Measurements from ENCODE around the gene ALPK3.

The ALPK3 gene

DNA sequence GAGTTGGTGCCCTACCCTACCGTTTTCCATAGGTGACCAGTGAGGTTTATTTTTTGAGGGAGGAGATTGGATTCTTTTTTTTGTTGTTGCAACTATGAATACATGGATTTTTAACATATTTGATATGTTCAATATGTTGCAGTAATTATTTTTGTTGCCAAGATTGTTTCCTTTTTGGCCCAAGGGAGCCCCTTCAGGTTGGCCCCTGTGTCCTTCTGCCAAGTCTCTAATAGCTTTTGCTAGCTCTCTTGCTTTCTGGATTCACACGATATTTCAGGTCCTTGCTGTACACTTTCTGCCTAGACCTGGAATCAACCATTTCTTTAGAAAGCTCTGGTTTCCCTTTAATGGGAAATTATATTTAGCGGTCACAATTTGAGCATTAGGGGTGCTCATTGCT is 44.6 kb downstream of the ALPK3 start:
- TF ChIP-seq LEF1 (IDR thresholded peaks at IDR 0.05; ENCODE audit: borderline replicate concordance) (no peak), FOXM1 (IDR thresholded peaks at IDR 0.05; ENCODE audit: borderline replicate concordance) (no peak), NFRKB (IDR thresholded peaks at IDR 0.05) (no peak), L3MBTL2 (conservative IDR thresholded peaks at IDR 0.05) (no peak), FOXK2 (IDR thresholded peaks at IDR 0.05) (no peak), HDGF (IDR thresholded peaks at IDR 0.05; ENCODE audit: borderline replicate concordance) (no peak), ELF4 (IDR thresholded peaks at IDR 0.05) (no peak), ZNF384 (IDR thresholded peaks at IDR 0.05) (no peak), TARDBP (IDR thresholded peaks at IDR 0.05) (no peak), SP1 (IDR thresholded peaks at IDR 0.05) (no peak), CTBP1 (IDR thresholded peaks at IDR 0.05; ENCODE audit: borderline replicate concordance) (no peak)
- TF ChIP-seq, protein P1, sequence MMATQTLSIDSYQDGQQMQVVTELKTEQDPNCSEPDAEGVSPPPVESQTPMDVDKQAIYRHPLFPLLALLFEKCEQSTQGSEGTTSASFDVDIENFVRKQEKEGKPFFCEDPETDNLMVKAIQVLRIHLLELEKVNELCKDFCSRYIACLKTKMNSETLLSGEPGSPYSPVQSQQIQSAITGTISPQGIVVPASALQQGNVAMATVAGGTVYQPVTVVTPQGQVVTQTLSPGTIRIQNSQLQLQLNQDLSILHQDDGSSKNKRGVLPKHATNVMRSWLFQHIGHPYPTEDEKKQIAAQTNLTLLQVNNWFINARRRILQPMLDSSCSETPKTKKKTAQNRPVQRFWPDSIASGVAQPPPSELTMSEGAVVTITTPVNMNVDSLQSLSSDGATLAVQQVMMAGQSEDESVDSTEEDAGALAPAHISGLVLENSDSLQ (IDR thresholded peaks at IDR 0.05) = no peak
- POLR2A ChIA-PET = no interaction called here
- CTCF ChIA-PET = no interaction called here
- DNase-seq (ENCODE audit: extremely low spot score) = no peak

- CTCF ChIA-PET = no interaction called here
- POLR2A ChIA-PET = no interaction called here
- TF ChIP-seq ZNF384 (IDR thresholded peaks at IDR 0.05) (no peak), HDGF (IDR thresholded peaks at IDR 0.05; ENCODE audit: borderline replicate concordance) (no peak), TARDBP (IDR thresholded peaks at IDR 0.05) (no peak), LEF1 (IDR thresholded peaks at IDR 0.05; ENCODE audit: borderline replicate concordance) (no peak), SUZ12 (IDR thresholded peaks at IDR 0.05) (no peak), FOXK2 (IDR thresholded peaks at IDR 0.05) (no peak), ARNT (IDR thresholded peaks at IDR 0.05) (no peak), CTBP1 (IDR thresholded peaks at IDR 0.05; ENCODE audit: borderline replicate concordance) (no peak), BHLHE40 (IDR thresholded peaks at IDR 0.05; ENCODE audit: borderline replicate concordance) (no peak), NFRKB (IDR thresholded peaks at IDR 0.05) (no peak), L3MBTL2 (conservative IDR thresholded peaks at IDR 0.05) (no peak), SP1 (IDR thresholded peaks at IDR 0.05) (no peak), FOXA1 (IDR thresholded peaks at IDR 0.05) (no peak), FOXM1 (IDR thresholded peaks at IDR 0.05; ENCODE audit: borderline replicate concordance) (no peak), ELF4 (IDR thresholded peaks at IDR 0.05) (no peak)
- TF ChIP-seq, protein P1 (IDR thresholded peaks at IDR 0.05) = no peak
- no peak for DNase-seq (ENCODE audit: extremely low spot score)
These were observed 45.2 kb downstream of the ALPK3 start for GRCh38 chr15:84862214-84862975.

GRCh38 chr15:84863565-84864443 is 46.6 kb downstream of the ALPK3 start:
- POLR2A ChIA-PET = no interaction called here
- CTCF ChIA-PET = interaction anchor here (0.6 to 1.6 kb wide), 2 partner anchors 12 to 15 kb away, joined by 3 to 7 read pairs; no protein-coding TSS in a partner anchor
- DNase-seq (ENCODE audit: extremely low spot score) = no peak
- TF ChIP-seq, protein P1 (IDR thresholded peaks at IDR 0.05) = no peak
- TF ChIP-seq ELF4 (IDR thresholded peaks at IDR 0.05) (no peak), TARDBP (IDR thresholded peaks at IDR 0.05) (no peak), L3MBTL2 (conservative IDR thresholded peaks at IDR 0.05) (no peak), FOXM1 (IDR thresholded peaks at IDR 0.05; ENCODE audit: borderline replicate concordance) (no peak), ARNT (IDR thresholded peaks at IDR 0.05) (no peak), BHLHE40 (IDR thresholded peaks at IDR 0.05; ENCODE audit: borderline replicate concordance) (no peak), HDGF (IDR thresholded peaks at IDR 0.05; ENCODE audit: borderline replicate concordance) (no peak), FOXK2 (IDR thresholded peaks at IDR 0.05) (no peak), CTBP1 (IDR thresholded peaks at IDR 0.05; ENCODE audit: borderline replicate concordance) (no peak), FOXA1 (IDR thresholded peaks at IDR 0.05) (no peak)

- no peak for TF ChIP-seq TARDBP (IDR thresholded peaks at IDR 0.05)
- TF ChIP-seq ARNT (IDR thresholded peaks at IDR 0.05) = no peak
- no peak for TF ChIP-seq FOXK2 (IDR thresholded peaks at IDR 0.05)
- no peak for TF ChIP-seq ZNF384 (IDR thresholded peaks at IDR 0.05)
- TF ChIP-seq FOXA1 (IDR thresholded peaks at IDR 0.05) = no peak
- CTCF ChIA-PET = interaction anchor here (0.6 to 1.6 kb wide), 3 partner anchors 12 to 39 kb away, joined by 3 to 7 read pairs (median 3); no protein-coding TSS in a partner anchor
- POLR2A ChIA-PET = no interaction called here
- no peak for DNase-seq (ENCODE audit: extremely low spot score)
These were observed 47.3 kb downstream of the ALPK3 start for GRCh38 chr15:84864444-84864795.

- DNase-seq (ENCODE audit: extremely low spot score) = no peak
- ChIA-PET CTCF (interaction anchor here (0.7 to 1.6 kb wide), 3 partner anchors 13 to 38 kb away, joined by 3 to 7 read pairs (median 3); no protein-coding TSS in a partner anchor), POLR2A (interaction anchor here (0.8 to 0.9 kb wide), 2 partner anchors 115 to 295 kb away, joined by 3 read pairs; no protein-coding TSS in a partner anchor)
- no peak for TF ChIP-seq HDGF (IDR thresholded peaks at IDR 0.05; ENCODE audit: borderline replicate concordance)
- TF ChIP-seq CTBP1 (IDR thresholded peaks at IDR 0.05; ENCODE audit: borderline replicate concordance) = no peak
- no peak for TF ChIP-seq FOXM1 (IDR thresholded peaks at IDR 0.05; ENCODE audit: borderline replicate concordance)
- no peak for TF ChIP-seq ELF4 (IDR thresholded peaks at IDR 0.05)
- TF ChIP-seq, protein P1 (IDR thresholded peaks at IDR 0.05) = no peak
- TF ChIP-seq SP1 (IDR thresholded peaks at IDR 0.05) = no peak
- no peak for TF ChIP-seq TARDBP (IDR thresholded peaks at IDR 0.05)
- TF ChIP-seq L3MBTL2 (conservative IDR thresholded peaks at IDR 0.05) = no peak
- TF ChIP-seq ARNT (IDR thresholded peaks at IDR 0.05) = no peak
- no peak for TF ChIP-seq BHLHE40 (IDR thresholded peaks at IDR 0.05; ENCODE audit: borderline replicate concordance)
- no peak for TF ChIP-seq FOXA1 (IDR thresholded peaks at IDR 0.05)
- TF ChIP-seq LEF1 (IDR thresholded peaks at IDR 0.05; ENCODE audit: borderline replicate concordance) = no peak
- TF ChIP-seq FOXK2 (IDR thresholded peaks at IDR 0.05) = no peak
- no peak for TF ChIP-seq SUZ12 (IDR thresholded peaks at IDR 0.05)
- no peak for TF ChIP-seq ZNF384 (IDR thresholded peaks at IDR 0.05)
- no peak for TF ChIP-seq NFRKB (IDR thresholded peaks at IDR 0.05)
These were observed 48.0 kb downstream of the ALPK3 start for GRCh38 chr15:84865074-84865569.
